Upper lobe of left lung (tissue), 6 donors: Measurements from ENCODE around the gene KCNJ6. TPM values are rescaled to one million over a fixed set of nuclear protein-coding genes. Genes with fewer than 3 reads are reported as not detected.

Source experiments
- ATAC-seq, 2 donors: fragments of 200-7000 bp; cut with Tn5 transposase; one replicate each; pipeline ENCODE4 v1.9.1; 2022; ENCODE audit warnings: mild to moderate bottlenecking in 2 of 2, moderate library complexity in 2 of 2; ENCODE audit not compliant: low FRiP score in 2 of 2
- DNase-seq, 2 donors: peaks; one replicate each; pipeline ENCODE4 v3.0.0-alpha.2; 2019 to 2020
- H3K27ac ChIP-seq, 4 donors: fragments of 200-600 bp; sonication (generic); one replicate each; pipeline ENCODE4 v1.5.1; 2016 to 2019
- H3K27me3 ChIP-seq, 4 donors: fragments of 200-600 bp; sonication (generic); one replicate each; pipeline ENCODE4 v1.5.1; 2017 to 2019
- H3K36me3 ChIP-seq, 4 donors: fragments of 200-600 bp; sonication (generic); one replicate each; pipeline ENCODE4 v1.5.1; 2016 to 2019
- H3K4me1 ChIP-seq, 4 donors: fragments of 200-600 bp; sonication (generic); one replicate each; pipeline ENCODE4 v1.5.1; 2018 to 2019
- H3K4me3 ChIP-seq, 4 donors: fragments of 200-600 bp; sonication (generic); one replicate each; pipeline ENCODE4 v1.5.1; 2017 to 2019; ENCODE audit warnings: mild to moderate bottlenecking in 2 of 4, moderate library complexity in 1 of 4
- H3K9me3 ChIP-seq, 4 donors: fragments of 200-600 bp; sonication (generic); one replicate each; pipeline ENCODE4 v1.5.1; 2018 to 2019
- EP300 ChIP-seq, 4 donors: sonication (generic); formaldehyde crosslinking; IDR thresholded peaks; one replicate each; pipeline ENCODE4 v1.5.1; 2017; ENCODE audit warnings: antibody characterized with exemption in 4 of 4, control low read depth in 2 of 4
- POLR2A ChIP-seq, 4 donors: fragments of 450-650 bp; IDR thresholded peaks; one replicate each; pipeline ENCODE4 v1.5.1; 2016 to 2017; ENCODE audit warnings: antibody characterized with exemption in 4 of 4, mild to moderate bottlenecking in 2 of 4
- POLR2AphosphoS5 ChIP-seq, 2 donors: sonication (generic); formaldehyde crosslinking; IDR thresholded peaks; one replicate each; pipeline ENCODE4 v1.5.1; 2017; ENCODE audit warnings: antibody characterized with exemption in 2 of 2
- WGBS, 2 donors: methylation state at CpG; one replicate each; pipeline ENCODE4 v1.1.5; 2017 to 2018; 5-methylcytosine and 5-hydroxymethylcytosine counted together
- total RNA-seq, 6 donors: library from RNA; depleted of rRNA in 4 of 6; stranded (reverse); fragments of >200 nt in 4 of 6; gene quantifications; one replicate each; pipeline versions ENCODE4 v1.1.0 to v1.2.1, GENCODE V29; 2016 to 2021
- TF ChIP-seq, protein P1 (sequence below), 6 experiments: fragments of 450-650 bp in 4 of 6; fragments of 200-600 bp in 2 of 6; sonication (generic) in 2 of 6; IDR thresholded peaks; one replicate each; pipeline ENCODE4 v1.5.1; 2016 to 2019; ENCODE audit warnings: antibody characterized with exemption in 6 of 6
- donor health status: DM: no; HTN: no; CAD: no; lungs with moderate emphysema.
- donor health status: DM: no; HTN: yes; CAD: no; lungs with severe emphysema.

Gene KCNJ6
- total RNA-seq, 6 donors from 2014 or later, result 0.06 to 0.15 TPM; not detected in 4

DNA sequence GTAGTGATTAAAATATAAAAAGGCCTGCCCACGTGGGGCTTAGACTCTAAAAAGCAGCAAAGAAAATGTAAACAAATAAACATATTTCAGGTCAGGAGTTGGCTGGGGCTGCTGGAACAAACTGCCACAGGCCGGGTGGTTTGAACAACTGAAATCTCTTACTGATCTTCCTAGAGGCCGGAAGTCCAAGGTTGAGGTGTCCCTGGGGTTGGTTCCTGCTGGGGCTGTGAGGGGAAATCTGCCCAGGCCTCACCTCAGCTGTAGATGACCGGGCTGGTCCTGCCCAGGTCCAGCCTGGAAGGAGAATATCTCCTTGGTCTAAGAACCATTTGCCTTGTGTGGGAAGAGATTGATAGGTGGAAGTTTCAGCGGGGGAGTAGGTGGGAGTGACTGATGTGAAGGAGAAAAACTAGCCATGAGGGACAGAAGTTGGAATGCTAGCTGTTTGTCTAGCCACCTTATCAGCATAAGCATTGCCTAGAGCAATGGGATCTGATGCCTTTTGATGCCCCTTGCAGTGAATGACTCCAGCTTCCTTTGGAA lies 328.6 kb downstream of the KCNJ6 start:
- no peak overlapping the region for H3K27ac ChIP-seq
- 76 to 87% methylated on average over 5 of the region's 5 CpGs for WGBS, 2 donors
- no peak overlapping the region for H3K4me3 ChIP-seq
- no peaks in the 10 kb centered on the region for H3K9me3 ChIP-seq
- H3K4me1 ChIP-seq, result no peaks in the 10 kb centered on the region
- TF ChIP-seq POLR2AphosphoS5 (IDR thresholded peaks at IDR 0.05), result no peak
- no peak for TF ChIP-seq EP300 (IDR thresholded peaks at IDR 0.05)
- TF ChIP-seq POLR2A (IDR thresholded peaks at IDR 0.05), result no peak
- TF ChIP-seq, protein P1, sequence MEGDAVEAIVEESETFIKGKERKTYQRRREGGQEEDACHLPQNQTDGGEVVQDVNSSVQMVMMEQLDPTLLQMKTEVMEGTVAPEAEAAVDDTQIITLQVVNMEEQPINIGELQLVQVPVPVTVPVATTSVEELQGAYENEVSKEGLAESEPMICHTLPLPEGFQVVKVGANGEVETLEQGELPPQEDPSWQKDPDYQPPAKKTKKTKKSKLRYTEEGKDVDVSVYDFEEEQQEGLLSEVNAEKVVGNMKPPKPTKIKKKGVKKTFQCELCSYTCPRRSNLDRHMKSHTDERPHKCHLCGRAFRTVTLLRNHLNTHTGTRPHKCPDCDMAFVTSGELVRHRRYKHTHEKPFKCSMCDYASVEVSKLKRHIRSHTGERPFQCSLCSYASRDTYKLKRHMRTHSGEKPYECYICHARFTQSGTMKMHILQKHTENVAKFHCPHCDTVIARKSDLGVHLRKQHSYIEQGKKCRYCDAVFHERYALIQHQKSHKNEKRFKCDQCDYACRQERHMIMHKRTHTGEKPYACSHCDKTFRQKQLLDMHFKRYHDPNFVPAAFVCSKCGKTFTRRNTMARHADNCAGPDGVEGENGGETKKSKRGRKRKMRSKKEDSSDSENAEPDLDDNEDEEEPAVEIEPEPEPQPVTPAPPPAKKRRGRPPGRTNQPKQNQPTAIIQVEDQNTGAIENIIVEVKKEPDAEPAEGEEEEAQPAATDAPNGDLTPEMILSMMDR (IDR thresholded peaks at IDR 0.05), result no peak
- H3K36me3 ChIP-seq, result no peaks in the 10 kb centered on the region
- ATAC-seq (no peak), DNase-seq (no peak)
- H3K27me3 ChIP-seq, result no peaks in the 10 kb centered on the region

DNA sequence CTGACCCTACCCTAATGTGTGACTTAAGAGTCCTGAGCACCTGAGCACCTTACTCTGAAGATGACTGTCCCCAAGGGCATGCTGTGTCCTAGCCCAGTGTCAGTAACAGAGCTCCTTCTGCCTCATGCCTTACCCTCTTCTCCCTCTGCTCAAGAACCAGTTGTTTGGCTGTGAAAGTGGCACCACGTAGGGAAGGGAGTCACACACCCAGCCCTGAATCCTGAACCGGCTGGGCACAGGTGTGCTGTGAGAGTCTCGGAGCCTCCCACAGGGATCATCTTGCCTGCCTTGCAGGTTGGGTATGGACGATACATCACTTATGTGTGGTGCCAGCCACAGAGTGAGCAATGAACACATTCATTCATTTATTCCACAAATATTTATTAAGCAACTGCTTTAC lies 329.1 kb downstream of the KCNJ6 start:
- no peak overlapping the region for H3K4me3 ChIP-seq
- 96 to 98% methylated on average over 4 of the region's 4 CpGs for WGBS, 2 donors

DNA sequence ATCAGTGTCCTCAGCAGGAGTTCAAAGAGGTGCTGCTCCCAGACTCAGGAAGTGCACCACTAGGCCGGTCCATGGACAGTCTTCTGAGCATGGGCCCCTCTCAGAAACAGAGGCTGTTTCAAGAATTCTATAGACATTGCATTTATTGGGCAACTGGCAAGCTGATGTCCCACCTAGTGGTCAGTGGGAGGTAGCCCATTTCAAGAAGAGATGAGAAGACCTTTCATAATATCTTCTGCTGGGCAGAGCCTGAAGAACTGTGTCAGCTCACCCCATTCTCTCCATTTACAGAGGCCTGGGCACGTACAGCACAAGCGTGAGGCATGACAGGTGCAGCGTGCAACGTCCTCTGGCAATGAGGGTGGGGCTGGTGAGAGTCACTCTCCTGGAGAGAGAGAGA lies 333.7 kb downstream of the KCNJ6 start:
- H3K27ac ChIP-seq, result no peak overlapping the region
- H3K9me3 ChIP-seq, result peaks cover 8 to 14% (median 11%) of the 10 kb centered on the region in 4 donors
- no peak for ATAC-seq
- WGBS, 2 donors, result 53 to 61% methylated on average over 5 of the region's 5 CpGs
- no peak overlapping the region for H3K4me3 ChIP-seq
- H3K27me3 ChIP-seq, result no peaks in the 10 kb centered on the region
- no peaks in the 10 kb centered on the region for H3K36me3 ChIP-seq
- no peak for DNase-seq
- no peaks in the 10 kb centered on the region for H3K4me1 ChIP-seq
- TF ChIP-seq EP300 (IDR thresholded peaks at IDR 0.05), result no peak
- TF ChIP-seq, protein P1 (IDR thresholded peaks at IDR 0.05), result peak in 4 of 6 experiments; percentile 23 to 57 (median 52)
- no peak for TF ChIP-seq POLR2A (IDR thresholded peaks at IDR 0.05)
- TF ChIP-seq POLR2AphosphoS5 (IDR thresholded peaks at IDR 0.05), result no peak

More for the DNA sequence above, 329.1 kb downstream of the KCNJ6 start:
- Histone ChIP-seq H3K36me3 (no peaks in the 10 kb centered on the region), H3K9me3 (no peaks in the 10 kb centered on the region), H3K27me3 (no peaks in the 10 kb centered on the region), H3K4me1 (no peaks in the 10 kb centered on the region), H3K27ac (no peak overlapping the region)
- TF ChIP-seq EP300 (IDR thresholded peaks at IDR 0.05) (no peak), POLR2AphosphoS5 (IDR thresholded peaks at IDR 0.05) (no peak), POLR2A (IDR thresholded peaks at IDR 0.05) (no peak)
- TF ChIP-seq, protein P1 (IDR thresholded peaks at IDR 0.05), result no peak
- no peak for ATAC-seq
- DNase-seq, result no peak

DNA sequence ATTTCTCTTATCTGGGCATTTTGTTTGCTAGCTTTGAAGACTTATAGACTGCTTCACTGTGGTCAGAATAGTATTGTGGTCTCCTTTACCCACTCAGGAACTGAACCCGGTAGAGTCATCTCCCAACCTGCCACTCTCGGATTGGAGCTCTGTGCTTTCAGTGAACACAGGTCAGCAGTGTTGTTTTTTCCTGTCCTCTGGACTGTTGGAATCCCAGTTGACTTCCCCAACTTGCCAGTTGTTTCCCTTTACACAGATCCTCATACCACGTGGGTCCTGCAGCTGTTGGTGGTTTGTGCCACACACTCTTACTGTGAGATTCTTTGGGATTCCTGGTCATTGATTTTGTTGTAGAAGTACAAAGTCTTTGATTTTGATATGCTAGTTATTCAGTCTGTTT lies 335.6 kb downstream of the KCNJ6 start:
- no peaks in the 10 kb centered on the region for H3K36me3 ChIP-seq
- no peak for ATAC-seq
- no peaks in the 10 kb centered on the region for H3K27me3 ChIP-seq
- TF ChIP-seq POLR2AphosphoS5 (IDR thresholded peaks at IDR 0.05) (no peak), EP300 (IDR thresholded peaks at IDR 0.05) (no peak), POLR2A (IDR thresholded peaks at IDR 0.05) (no peak)
- TF ChIP-seq, protein P1 (IDR thresholded peaks at IDR 0.05), result no peak
- no peak for DNase-seq
- H3K4me3 ChIP-seq, result no peak overlapping the region
- H3K9me3 ChIP-seq, result peaks cover 8 to 14% (median 11%) of the 10 kb centered on the region in 4 donors
- H3K4me1 ChIP-seq, result no peaks in the 10 kb centered on the region
- 49 to 57% methylated on average over 3 of the region's 3 CpGs for WGBS, 2 donors
- H3K27ac ChIP-seq, result no peak overlapping the region

DNA sequence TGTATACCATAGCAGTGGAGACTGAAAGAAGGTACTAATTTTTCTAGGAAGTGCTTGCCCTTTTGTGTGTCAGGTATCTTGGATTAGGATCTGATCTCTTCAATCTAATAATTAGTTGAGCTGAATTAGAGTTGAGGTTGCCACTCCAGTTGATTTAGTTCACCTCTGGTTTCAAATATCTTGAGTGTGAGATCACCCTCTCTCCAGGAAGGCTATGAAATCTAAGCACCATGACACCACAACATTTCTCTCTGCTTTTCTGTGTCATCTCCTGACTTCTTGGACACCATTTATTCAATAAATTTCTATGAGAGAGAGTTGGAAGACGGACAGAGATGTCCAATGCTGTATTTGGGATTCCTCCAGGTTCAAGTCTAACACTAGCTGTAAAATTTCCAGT lies 336.9 kb downstream of the KCNJ6 start:
- H3K36me3 ChIP-seq, result no peaks in the 10 kb centered on the region
- H3K9me3 ChIP-seq, result peaks cover 8 to 14% (median 11%) of the 10 kb centered on the region in 4 donors
- DNase-seq, result no peak
- no peak overlapping the region for H3K4me3 ChIP-seq
- no peaks in the 10 kb centered on the region for H3K4me1 ChIP-seq
- no peak for ATAC-seq
- H3K27ac ChIP-seq, result no peak overlapping the region
- no peaks in the 10 kb centered on the region for H3K27me3 ChIP-seq
- WGBS, 2 donors, result 89 to 97% methylated on average over 1 of the region's 1 CpG
- no peak for TF ChIP-seq POLR2AphosphoS5 (IDR thresholded peaks at IDR 0.05)
- no peak for TF ChIP-seq POLR2A (IDR thresholded peaks at IDR 0.05)
- no peak for TF ChIP-seq EP300 (IDR thresholded peaks at IDR 0.05)
- TF ChIP-seq, protein P1 (IDR thresholded peaks at IDR 0.05), result no peak
